GM12873 (cell line): ENCODE measurements around the gene FCHSD2.

ENCODE experiments used
- CTCF ChIP-seq: IDR thresholded peaks from 2 replicates; pipeline ENCODE4 v1.5.1; 2012; ENCODE audit warnings: low read depth, mild to moderate bottlenecking, moderate library complexity, low read length, control low read depth; ENCODE audit not compliant: insufficient read depth; ENCODE audit errors: missing control alignments

The FCHSD2 gene

GRCh38 chr11:73171436-73172161, 29.5 kb upstream of the FCHSD2 start:
- TF ChIP-seq CTCF: no peak

- no peak for TF ChIP-seq CTCF
Measured at GRCh38 chr11:73170140-73170539, 28.0 kb upstream of the FCHSD2 start.

- no peak for TF ChIP-seq CTCF
Measured at GRCh38 chr11:73168925-73169579, 26.9 kb upstream of the FCHSD2 start.

GRCh38 chr11:73167363-73167954, 25.3 kb upstream of the FCHSD2 start:
- no peak for TF ChIP-seq CTCF

- TF ChIP-seq CTCF: no peak
Measured at GRCh38 chr11:73164803-73165540, 22.9 kb upstream of the FCHSD2 start.

- TF ChIP-seq CTCF: no peak
Measured at GRCh38 chr11:73163638-73164174, 21.6 kb upstream of the FCHSD2 start.

- no peak for TF ChIP-seq CTCF
Measured at GRCh38 chr11:73162196-73162740, 20.1 kb upstream of the FCHSD2 start.
